H1 (cell line): ENCODE results near the gene TFPT. TPM values are rescaled to one million over a fixed set of nuclear protein-coding genes. Genes with fewer than 3 reads are reported as not detected.

ENCODE experiments used
- CBX5 ChIP-seq: fragments of 300-800, 300-1000 bp; sonication (generic); IDR thresholded peaks from 2 replicates; pipeline ENCODE4 v1.7.1; 2016; ENCODE audit warnings: antibody characterized with exemption, low read length, low read depth
- CREB1 ChIP-seq: IDR thresholded peaks from 2 replicates; pipeline ENCODE4 v1.6.1; 2012; ENCODE audit warnings: inconsistent platforms
- E2F6 ChIP-seq: IDR thresholded peaks from 2 replicates; pipeline ENCODE4 v1.6.1; 2012; ENCODE audit warnings: inconsistent platforms
- polyA plus RNA-seq, 7 experiments: library from polyadenylated mRNA; depleted of rRNA in 3 of 7; stranded (reverse) in 5 of 7; unstranded in 2 of 7; fragments of >200 nt in 5 of 7; fragments of 200-250 nt in 2 of 7; gene quantifications; 1 replicate in 5 of 7; 2 replicates in 1 of 7; 4 replicates in 1 of 7; pipeline versions ENCODE4 v1.2.1 to v1.2.3, GENCODE V29; 2011 to 2013; ENCODE audit warnings: missing spikeins in 2 of 7, mixed read lengths in 2 of 7
- total RNA-seq: library from RNA; stranded (reverse); fragmentation: NEBNext Ultra II Directional; extraction: Animal tissue kit (Norgen Biotek cat#: 25700); gene quantifications from 2 replicates; pipeline ENCODE4 v1.2.1, GENCODE V29; 2021

The TFPT gene
- total and polyA plus RNA-seq, 2 of the 8 experiments (the other 6 are each of a cell fraction or from before 2014, with no cell fraction given): 10.4 to 17.7 TPM

GRCh38 chr19:54136086-54136863 is 20.8 kb upstream of the TFPT start (continued):
- TF ChIP-seq CBX5 (no peak), CREB1 (no peak), E2F6 (no peak)
